ENCODE results near the gene SGCD. TPM values are rescaled to one million over a fixed set of nuclear protein-coding genes. Genes with fewer than 3 reads are reported as not detected.

The SGCD gene
- total RNA-seq, 3 donors from 2014 or later = 3.1 to 15.4 (median 6.2) TPM

DNA sequence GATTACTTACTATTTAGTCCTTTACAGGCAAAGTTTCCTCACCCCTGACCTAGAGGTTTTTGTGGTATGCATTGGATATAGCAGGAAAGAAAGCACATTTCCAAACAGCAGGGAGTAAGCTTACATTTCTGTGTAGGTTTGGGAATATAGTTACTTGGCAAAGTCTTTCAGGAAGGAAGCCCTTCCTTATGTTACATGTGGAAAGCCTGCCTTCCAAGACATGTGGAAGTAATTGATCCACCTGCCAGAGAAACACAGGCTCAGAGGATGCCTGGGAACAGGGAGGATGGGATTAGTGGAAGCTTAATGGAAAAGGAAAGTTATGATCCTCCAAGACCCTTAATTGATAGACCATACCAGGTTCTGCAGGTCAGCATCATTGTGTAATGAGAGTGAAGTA is 435.8 kb downstream of the SGCD start:
- TF ChIP-seq POLR2A (IDR thresholded peaks at IDR 0.05) (no peak), CTCF (IDR thresholded peaks at IDR 0.05) (no peak), POLR2AphosphoS5 (IDR thresholded peaks at IDR 0.05) (no peak)
- no peaks in the 10 kb centered on the region for H3K27me3 ChIP-seq

DNA sequence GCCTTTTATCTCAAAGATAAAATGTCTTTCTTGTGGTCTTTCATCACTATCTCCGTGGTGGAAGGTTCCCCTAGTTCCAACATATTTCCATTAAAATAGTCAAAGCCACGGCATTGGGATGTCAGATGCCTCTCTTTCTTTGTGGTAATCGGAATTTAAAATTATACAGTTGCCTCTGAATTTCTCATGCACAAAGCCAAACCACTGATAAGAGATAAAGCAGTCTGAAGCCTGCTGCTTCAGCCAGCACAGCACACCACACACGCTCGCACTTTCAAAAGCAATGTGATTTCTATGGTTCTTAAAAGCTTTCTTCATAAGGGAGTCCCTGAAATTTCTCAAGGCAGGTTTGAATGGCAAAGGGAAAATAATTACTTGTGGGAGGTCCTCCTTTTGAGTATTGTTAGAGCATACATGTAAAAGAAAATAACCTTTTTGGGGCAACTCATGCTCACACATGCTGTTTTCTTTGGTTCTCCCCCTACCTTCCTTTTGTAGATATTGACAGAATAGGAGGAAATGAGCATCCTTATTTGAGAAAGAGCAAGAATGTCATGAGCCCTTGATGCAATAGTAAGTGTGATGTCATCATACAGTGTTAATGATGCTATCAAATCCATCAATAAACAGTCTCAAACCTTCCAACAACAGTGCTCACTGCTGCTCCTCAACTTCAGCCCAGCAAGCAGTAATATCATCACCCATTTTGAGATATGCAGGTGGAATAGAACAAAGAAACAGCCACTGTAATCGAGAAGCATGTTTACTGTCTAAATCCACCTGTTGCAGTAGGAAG is 437.4 kb downstream of the SGCD start:
- H3K36me3 ChIP-seq = no peaks in the 10 kb centered on the region
- no peaks in the 10 kb centered on the region for H3K9me3 ChIP-seq
- no peak overlapping the region for H3K4me3 ChIP-seq
- intact Hi-C loops (cut with DNase I; ENCODE audit: low total_unique reads) = no loop called here
- no peak for DNase-seq (ENCODE audit: low spot score in 2 of 2)
- H3K27ac ChIP-seq = no peak overlapping the region
- no peak for TF ChIP-seq CTCF (IDR thresholded peaks at IDR 0.05)
- H3K27me3 ChIP-seq = no peaks in the 10 kb centered on the region
- H3K4me1 ChIP-seq = no peaks in the 10 kb centered on the region

More for the DNA sequence above, 435.8 kb downstream of the SGCD start:
- Histone ChIP-seq H3K9me3 (no peaks in the 10 kb centered on the region), H3K27ac (no peak overlapping the region), H3K36me3 (no peaks in the 10 kb centered on the region), H3K4me1 (no peaks in the 10 kb centered on the region), H3K4me3 (no peak overlapping the region)
- no peak for DNase-seq (ENCODE audit: low spot score in 2 of 2)
- intact Hi-C loops (cut with DNase I; ENCODE audit: low total_unique reads) = no loop called here

DNA sequence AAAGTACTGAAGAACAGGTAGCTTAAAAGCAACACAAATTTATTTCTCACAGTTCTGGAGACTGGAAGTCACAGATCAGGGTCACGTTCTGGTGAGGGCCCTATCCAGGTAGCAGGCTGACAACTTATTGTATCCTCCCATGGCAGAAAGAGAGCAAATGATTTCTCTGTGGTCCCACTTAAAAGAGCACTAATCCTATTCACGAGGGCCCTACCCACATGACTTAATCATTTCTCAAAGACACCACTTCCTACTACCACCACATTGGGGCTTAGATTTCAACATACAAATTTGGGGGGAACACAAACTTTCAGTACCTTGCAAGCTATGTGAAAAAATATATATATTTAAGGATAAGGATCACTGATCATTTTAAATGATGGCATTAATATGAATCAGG is 447.3 kb downstream of the SGCD start:
- TF ChIP-seq POLR2AphosphoS5 (IDR thresholded peaks at IDR 0.05) = no peak
- no peak for TF ChIP-seq CTCF (IDR thresholded peaks at IDR 0.05)
- no peak for TF ChIP-seq POLR2A (IDR thresholded peaks at IDR 0.05)
- H3K4me3 ChIP-seq = no peak overlapping the region
- no peak for DNase-seq (ENCODE audit: low spot score in 2 of 2)
- intact Hi-C loops (cut with DNase I; ENCODE audit: low total_unique reads) = no loop called here
- no peaks in the 10 kb centered on the region for H3K9me3 ChIP-seq
- no peak overlapping the region for H3K27ac ChIP-seq
- H3K27me3 ChIP-seq = no peaks in the 10 kb centered on the region
- no peaks in the 10 kb centered on the region for H3K36me3 ChIP-seq
- H3K4me1 ChIP-seq = no peaks in the 10 kb centered on the region

- no peak for DNase-seq (ENCODE audit: low spot score in 2 of 2)
- no peaks in the 10 kb centered on the region for H3K36me3 ChIP-seq
- H3K4me1 ChIP-seq = no peaks in the 10 kb centered on the region
- TF ChIP-seq CTCF (IDR thresholded peaks at IDR 0.05) = no peak
- TF ChIP-seq POLR2A (IDR thresholded peaks at IDR 0.05) = no peak
- TF ChIP-seq POLR2AphosphoS5 (IDR thresholded peaks at IDR 0.05) = no peak
- no peaks in the 10 kb centered on the region for H3K27me3 ChIP-seq
- intact Hi-C loops (cut with DNase I; ENCODE audit: low total_unique reads) = loop anchor here (5.0 kb wide), 1 partner anchor 41 kb away; no protein-coding TSS in a partner anchor
- H3K9me3 ChIP-seq = peaks cover 2 to 5% of the 10 kb centered on the region in 2 donors
- no peak overlapping the region for H3K4me3 ChIP-seq
- H3K27ac ChIP-seq = no peak overlapping the region
These were observed 451.3 kb downstream of the SGCD start for GRCh38 chr5:156778139-156778706.

DNA sequence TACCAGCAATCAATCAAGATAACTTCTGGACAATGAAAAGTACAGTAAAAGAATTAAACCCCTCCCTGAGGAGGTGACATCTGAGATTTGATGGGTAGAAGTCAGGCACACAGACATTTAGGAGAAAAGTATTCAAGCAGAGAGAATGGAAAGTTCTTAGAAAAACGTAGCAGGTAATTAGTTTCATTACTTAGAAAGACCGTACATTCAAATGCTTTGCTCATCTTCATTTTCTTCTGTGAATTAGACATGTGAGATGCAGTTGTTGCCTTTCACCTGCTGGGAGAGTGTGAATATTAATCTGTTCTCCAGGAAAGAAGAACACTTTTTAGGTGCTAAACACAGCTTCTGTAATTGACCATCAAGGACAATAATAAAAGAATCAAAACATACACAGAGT is 451.8 kb downstream of the SGCD start:
- no peaks in the 10 kb centered on the region for H3K4me1 ChIP-seq
- H3K27me3 ChIP-seq = no peaks in the 10 kb centered on the region
- H3K27ac ChIP-seq = no peak overlapping the region
- no peak for TF ChIP-seq POLR2AphosphoS5 (IDR thresholded peaks at IDR 0.05)
- no peak for TF ChIP-seq CTCF (IDR thresholded peaks at IDR 0.05)
- TF ChIP-seq POLR2A (IDR thresholded peaks at IDR 0.05) = no peak
- no peak overlapping the region for H3K4me3 ChIP-seq
- no peak for DNase-seq (ENCODE audit: low spot score in 2 of 2)
- peaks cover 7% of the 10 kb centered on the region in 2 donors for H3K9me3 ChIP-seq
- intact Hi-C loops (cut with DNase I; ENCODE audit: low total_unique reads) = loop anchor here (5.0 kb wide), 1 partner anchor 41 kb away; no protein-coding TSS in a partner anchor
- H3K36me3 ChIP-seq = no peaks in the 10 kb centered on the region
